GM18502 (cell line): Measurements from ENCODE around the gene NTN5.
"Not testable (repeated sequence)": the region's sequence is repeated elsewhere in the genome, so short reads cannot be mapped to it uniquely, and the experiment has no call there.

Experiments
- ATAC-seq: cut with Tn5 transposase; IDR thresholded peaks from one replicate; pipeline ENCODE4 v1.9.1; 2021; ENCODE audit warnings: mild to moderate bottlenecking; ENCODE audit not compliant: unreplicated experiment, poor library complexity

Gene NTN5, protein sequence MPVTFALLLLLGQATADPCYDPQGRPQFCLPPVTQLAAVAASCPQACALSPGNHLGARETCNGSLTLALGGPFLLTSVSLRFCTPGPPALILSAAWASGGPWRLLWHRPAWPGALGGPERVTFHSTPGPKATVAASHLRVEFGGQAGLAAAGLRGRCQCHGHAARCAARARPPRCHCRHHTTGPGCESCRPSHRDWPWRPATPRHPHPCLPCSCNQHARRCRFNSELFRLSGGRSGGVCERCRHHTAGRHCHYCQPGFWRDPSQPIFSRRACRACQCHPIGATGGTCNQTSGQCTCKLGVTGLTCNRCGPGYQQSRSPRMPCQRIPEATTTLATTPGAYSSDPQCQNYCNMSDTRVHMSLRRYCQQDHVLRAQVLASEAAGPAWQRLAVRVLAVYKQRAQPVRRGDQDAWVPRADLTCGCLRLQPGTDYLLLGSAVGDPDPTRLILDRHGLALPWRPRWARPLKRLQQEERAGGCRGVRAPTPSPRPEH

DNA sequence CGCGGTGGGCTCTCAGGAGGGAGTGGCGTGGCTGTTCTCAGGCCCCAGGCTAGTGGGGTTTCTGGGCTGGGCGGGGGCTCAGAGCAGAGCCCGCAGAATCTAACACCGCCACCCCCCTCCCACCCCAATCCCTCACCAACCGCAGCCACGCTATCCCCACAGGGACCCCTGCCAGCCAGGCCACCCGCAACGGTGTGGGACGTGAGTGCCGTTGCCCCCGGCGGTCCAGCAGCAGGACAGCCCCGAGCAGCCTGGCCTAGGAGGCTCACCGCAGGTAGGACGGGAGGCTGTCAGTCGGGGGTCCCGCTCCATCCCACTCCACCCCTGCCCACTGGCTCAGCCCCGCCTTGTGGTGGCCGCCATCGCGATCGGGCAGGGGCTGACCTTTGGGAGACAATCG lies at the start of gene NTN5:
Gene NTN5, minus strand, starts transcription at position 24 of the 400 bp plus-strand sequence. CDS start 2,031 bp downstream, outside the sequence.
- no peak for ATAC-seq

DNA sequence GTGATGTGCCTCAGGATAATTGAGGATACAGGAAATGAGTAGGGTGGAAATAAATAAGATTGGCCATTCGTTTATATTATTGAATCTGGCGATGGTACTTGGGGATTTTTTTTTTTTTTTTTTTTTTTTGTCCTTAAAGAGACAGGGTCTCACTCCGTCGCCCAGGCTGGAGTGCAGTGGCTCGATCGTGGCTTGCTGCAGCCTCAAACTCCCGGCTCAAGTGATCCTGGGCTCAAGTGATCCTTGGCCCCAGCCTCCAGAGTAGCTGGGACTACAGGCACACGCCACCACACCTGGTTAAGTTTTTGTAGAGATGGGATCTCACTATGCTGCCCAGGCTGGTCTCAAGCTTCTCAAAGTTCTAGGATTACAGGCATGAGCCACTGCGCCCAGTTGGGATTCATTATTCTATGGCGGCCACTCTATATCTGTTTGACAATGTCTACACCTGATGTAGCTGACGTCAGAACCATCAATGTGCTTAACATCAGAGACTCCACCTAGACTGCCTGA lies 49.4 kb upstream of the NTN5 start:
- ATAC-seq = no peak

DNA sequence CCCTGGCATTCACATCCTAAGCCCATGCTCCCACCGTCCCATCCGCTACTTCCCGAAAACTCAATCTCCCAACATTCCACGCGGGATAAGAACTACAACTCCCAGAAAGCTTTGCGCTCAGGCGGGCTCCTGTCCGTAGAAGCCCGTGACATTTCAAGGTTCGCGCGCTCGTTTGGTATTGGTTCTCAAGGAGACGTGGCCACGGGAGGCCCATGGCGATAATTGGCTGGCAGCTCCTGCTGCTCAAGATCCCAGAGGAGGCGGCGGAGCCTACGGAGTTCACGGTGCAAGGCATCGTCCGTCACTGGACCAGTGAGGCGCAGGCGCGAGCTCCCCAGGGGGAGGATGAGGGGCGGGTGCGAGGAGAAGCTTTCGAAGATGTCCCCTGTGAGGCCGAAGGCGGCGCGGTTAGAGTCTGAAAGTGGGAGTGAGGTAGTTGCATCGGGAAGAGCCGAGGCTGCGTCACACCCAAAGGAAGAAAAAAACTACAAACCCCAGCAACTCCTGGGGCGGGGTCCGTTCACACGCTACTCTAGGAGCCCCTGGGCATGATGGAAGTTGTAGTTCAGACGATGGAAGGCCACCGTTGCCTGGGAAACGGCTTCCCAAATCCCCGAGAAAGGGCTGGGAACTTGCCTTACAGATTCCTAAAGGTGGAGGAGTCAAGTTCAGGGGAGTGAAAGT lies 47.9 kb upstream of the NTN5 start:
- ATAC-seq = peak; percentile 72

DNA sequence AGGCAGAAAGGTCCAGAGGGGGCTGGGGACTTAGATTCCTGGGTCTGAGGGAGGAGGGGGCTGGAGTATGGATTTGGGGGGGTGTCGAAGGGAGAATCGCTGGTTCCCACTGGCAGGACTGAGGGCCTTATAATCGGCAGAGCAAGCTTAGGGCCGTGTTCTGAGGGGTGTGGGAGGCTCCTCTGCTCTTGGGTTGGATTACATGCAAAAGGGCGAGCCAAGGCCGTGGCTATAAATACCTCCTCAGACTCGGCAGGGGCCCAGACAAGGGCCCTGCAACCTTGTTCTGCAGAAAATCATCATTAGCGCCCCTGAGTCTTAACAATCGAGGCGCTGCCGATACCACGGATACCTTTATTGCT lies 47.4 kb upstream of the NTN5 start:
- no peak for ATAC-seq

DNA sequence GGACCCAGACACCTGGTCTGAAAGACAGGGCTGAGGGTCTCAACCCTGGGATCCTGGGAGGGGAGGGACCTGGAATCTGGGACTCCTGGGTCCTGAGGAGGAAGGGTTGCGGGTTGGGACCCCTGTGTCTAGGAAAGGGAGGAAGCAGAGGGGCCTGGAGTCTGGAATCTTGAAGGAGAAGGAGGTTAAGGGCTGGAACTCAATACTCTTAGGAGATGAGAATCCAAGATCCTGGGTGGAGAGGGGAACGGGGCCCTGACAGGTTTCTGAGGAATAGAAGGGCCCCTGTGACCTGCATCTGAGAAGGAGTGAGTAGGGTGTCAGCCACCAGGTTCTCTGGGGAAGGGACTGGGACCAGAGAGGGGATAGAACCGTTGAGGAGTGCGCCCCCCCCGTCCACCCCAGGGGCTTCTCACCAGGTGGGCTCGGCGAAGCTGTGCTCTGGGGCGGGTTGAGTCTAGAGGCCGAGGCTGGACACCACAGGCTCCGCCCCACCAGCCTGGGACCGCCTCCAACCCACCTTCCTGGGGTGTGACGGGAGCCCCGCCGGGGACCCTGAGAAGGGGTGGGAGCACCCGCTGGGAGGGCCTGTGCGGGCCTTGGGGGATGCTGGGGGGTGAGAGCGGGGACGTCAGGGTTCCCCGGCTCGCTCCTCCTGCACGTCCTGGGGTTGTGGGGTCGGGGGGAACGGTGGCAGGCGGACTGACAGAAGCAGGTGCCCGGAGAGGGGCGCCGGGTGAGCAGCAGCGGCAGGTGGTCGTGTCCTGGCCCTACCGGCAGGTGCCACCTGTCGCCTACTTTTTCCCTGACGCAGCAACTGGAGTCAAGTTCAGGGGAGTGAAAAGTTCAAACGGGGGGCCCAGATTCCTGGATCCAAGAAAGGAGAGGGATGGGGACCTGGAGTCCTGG lies 46.7 kb upstream of the NTN5 start, which contains the start of gene MAMSTR:
Gene MAMSTR, minus strand, starts transcription at position 463 of the 909 bp plus-strand sequence. CDS start 694 bp downstream, outside the sequence.
- ATAC-seq = no peak

DNA sequence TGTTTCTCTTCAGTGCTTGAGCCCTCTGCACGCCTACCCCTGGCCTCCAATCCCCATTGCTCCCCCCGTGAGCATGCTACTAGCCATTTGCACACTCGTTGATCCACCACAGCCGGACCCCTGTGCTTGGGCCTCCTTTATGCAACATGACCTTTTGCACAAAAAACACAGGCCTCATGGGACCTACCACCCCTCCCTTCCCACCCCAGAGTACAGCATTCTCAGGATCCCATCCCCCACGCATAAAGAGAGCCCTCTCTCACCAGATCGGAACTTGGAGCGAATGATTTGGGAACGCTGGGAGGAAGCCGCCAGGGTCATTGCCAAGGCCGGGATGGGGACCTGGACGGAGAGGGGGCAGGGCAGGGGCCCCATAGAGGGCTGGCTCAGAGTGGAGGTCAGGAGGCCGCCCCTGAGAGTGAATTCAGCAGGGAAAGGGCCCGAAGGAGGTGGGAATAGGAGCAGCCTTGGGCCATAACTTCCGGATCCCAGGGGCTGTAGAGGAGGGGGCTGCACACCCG lies 46.0 kb upstream of the NTN5 start:
- no peak for ATAC-seq

DNA sequence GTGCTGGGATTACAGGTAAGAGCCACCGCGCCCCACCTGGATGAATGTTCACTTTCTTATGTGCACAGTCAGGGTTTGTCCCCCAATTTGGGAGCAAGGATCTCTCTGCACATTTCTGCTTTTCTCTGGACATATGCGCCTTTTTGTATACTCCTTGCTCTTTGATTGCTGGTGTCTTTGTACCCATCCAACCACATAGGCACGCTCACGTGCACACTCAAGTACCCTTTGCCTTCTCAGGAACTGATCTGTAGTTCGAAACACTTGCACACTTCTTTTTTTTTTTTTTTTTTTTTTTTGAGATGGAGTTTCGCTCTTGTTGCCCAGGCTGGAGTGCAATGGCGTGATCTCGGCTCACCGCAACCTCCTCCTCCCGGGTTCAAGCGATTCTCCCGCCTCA lies 45.3 kb upstream of the NTN5 start:
- ATAC-seq = not testable (repeated sequence)

DNA sequence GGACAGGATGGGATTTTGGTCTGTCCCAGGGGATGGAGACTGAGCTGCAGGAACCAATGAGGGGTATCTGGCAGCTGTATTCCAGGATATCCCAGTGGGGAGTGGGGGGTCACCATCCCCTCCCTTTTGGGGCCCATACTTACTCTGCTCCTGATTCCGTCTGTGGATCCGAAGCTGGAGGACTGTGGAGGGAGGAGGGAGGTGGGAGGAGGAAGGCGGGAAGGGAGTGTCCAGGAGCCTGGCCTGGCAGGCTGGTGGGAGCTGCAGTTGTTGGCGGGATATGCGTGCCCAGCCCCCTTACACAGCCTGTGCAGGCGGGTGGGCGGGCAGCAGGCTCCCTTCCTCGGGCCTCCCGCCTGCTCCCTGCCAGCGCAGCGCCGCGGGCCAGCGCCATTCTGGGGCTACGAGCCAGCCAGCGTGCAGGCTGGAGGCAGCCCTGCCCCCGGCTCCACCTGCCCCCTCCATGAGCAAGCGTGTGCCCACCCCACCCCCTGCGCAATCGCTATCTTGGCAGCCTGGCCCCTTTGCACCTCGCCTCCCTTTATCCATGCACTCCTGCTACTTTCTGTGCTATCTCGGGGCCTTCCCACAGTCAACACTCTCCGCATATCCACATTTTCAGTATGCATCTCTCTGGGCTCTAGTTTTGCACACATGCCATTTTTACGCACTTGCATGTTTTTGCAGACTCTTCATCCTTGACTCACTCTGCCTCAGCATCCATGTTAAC lies 43.9 kb upstream of the NTN5 start:
- ATAC-seq = no peak

DNA sequence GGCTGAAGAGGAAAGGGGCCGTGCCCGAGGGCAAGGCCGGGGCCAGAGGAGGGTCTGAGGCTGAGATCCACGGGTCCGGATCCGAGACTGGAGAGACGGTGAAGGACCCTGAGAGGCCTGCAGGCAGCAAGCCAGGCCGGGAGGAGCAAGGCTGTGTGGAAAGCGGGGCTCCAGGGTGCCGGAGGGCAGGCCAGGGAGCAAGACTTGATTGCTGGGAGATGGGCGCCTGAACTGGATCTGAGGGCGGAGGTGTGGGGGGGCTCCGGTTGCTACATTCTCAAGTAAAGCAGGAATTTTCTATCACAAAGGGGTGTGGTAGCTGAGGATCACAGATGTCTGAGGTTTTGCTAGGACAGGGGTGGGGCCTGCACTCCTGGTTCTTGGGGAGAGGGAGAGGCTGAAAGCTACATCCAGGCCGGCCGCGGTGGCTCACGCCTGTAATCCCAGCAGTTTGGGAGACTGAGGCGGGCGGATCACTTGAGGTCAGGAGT lies 42.9 kb upstream of the NTN5 start:
- no peak for ATAC-seq

DNA sequence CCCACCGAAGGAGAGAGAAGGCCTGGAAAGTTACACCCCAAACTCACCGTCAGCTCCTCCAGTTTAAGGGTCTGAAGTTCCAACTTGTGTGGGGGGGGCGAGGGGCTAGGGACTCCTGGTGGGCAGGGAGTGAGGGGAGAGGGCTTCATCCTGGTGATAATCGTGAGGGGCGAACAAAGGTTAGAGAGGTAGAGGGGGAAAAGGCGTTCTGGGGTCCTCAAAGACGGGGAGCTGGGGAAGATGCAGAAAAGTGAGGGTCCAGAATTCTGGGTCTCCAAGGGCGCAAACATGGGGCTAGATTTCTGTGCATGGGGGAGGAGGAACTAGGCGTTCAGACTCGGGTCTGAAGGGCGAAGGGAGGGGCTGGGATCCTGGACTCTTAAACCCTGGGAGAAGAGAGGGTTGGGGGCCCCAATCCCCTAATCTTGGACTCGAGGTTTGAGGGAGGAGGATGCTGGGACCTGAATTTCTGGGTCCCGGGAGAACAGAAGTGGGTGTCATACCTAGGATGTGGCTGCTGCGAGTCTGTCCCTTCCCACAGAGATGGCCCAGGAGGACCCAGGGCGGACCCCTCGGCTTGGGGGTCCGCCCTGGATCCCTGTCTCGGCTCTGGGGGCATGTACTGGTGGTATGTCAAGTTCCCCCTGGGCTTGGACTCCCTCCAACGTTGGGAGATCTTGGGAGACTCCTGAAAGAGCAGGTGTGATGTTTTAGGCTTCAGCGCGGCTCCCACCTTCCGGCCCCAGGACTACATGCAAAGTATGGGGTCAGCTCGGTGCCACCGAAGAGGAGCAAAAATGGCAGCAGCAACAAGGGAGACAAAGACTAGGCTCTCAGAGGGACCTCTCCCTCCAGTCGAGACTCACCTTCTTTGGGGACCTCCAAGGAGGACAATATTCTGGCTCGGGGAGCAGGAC lies 42.2 kb upstream of the NTN5 start:
- no peak for ATAC-seq

DNA sequence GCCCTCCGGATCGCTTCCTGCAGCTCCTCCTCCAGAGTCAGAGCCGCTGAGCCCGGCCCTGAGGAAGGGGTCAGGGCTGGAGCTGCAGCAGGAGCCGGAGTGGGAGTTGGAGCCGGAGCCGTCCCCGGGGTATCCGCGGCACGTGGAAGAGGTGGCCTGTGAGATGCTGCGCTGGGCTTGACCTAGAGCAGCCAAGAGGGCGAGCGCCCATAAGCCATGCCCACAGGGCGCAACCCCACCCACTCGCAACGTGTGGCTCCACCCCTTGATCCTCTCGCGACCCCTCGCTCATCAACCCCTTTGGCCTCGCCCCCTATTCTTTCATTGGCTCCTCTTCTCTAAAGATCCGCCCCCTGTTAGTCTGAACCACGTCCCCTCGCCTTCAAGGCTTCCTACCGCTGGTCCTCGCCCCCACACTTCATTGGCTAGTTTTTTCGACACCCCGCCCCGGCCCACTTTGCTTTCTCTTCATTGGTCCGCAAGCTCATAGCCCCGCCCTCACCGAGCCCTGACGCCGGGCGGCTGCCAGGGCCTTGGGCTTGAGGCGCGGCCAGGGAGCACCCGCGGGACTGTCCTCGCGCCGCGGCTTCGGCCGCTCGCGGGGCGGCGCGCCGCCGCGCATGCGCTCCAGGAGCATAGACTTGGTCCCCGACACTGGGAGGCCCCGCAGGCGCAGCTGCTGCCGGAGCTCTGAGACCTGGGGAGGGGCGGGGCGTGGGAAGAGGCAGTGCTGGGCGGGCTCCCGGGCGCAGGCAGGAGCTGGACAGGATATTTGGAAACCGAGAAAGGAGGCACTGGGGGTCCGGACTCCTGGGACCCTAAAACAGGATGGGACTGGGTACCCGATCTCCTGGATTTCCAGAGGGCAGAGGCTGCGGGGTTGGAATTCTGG lies 41.3 kb upstream of the NTN5 start:
- peak; percentile 88 for ATAC-seq

DNA sequence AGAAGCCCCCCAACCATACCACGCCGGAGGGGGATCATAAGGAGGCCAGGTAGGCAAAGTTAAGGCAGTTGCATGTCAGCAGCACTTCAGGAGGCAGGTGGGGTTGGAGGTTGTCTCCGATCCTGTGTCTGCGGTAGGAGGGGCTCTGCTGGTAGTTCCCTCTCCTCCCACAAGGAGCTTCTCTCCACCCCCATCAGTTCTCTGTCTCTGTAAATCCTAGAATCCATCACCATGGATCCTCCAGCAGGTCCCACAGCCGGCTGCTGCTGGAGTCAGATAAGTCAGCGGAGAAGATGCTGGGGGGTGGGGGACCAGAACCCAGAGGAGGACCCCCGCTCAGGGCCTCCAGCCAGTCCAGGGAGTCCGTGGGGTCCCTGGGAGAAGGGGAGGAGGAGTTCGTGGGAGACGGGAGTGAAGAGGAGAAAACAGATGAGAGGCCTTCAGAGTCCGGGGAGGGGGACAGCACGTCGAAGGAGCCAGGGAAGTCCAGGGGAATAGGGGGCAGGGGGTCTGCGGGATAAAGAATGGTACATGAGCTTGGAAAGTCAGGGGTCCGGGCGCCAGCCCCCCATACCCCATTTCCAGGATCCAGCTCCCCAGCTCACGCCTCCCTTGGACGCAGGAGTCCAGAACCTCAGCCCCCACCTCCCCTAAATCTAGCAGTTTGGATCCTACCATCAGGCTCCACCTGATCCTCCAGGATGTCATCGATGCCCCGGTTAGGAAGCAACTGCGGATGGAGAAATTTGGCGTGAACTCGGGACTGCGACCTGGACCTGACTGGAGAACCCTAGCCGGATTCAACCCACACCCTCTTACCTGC lies 40.4 kb upstream of the NTN5 start:
- ATAC-seq = no peak

DNA sequence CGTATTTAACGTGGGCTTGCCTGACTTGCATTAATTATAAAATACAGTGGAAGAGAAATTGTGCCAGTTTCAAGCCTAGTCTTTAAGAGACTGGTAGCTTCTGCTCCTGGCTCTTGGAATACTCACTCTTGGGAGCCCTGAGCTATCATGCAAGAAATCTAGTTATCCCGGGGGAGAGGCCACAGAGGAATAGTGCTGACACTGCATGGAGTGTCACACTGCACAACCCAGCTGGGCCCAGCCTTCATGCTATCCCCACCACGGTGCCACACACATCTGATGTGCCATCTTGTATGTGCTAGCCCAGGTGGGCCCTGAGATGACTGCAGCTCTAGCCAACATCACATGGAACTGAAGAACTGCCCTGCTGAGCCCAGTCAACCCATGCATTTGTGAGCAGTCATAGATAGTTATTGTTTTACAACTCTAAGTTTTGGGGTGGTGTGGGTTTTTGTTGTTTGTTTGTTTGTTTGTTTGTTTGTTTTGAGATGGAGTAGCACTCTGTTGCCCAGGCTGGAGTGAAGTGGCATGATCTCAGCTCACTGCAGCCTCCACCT lies 38.4 kb upstream of the NTN5 start:
- ATAC-seq = no peak

DNA sequence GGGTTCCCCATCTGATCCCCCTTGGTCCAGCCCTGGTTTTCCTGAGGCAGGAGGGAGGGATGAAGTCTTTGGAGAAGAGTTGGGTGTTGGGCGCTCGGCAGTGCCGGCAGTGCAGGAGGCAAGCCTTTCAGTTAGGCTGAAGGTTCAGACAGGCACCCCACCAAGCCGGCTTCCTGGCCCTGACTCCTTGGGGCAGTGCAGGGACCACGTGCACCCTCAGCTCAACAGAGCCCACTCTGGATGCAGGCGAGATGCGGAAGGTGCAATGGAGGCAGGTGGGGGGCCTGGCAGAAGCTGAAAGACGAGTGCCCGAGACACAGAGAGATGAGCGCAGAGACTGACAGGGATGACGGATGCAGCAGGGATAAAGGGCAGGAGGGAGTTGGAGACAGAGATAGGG lies 35.7 kb upstream of the NTN5 start:
- ATAC-seq = no peak

DNA sequence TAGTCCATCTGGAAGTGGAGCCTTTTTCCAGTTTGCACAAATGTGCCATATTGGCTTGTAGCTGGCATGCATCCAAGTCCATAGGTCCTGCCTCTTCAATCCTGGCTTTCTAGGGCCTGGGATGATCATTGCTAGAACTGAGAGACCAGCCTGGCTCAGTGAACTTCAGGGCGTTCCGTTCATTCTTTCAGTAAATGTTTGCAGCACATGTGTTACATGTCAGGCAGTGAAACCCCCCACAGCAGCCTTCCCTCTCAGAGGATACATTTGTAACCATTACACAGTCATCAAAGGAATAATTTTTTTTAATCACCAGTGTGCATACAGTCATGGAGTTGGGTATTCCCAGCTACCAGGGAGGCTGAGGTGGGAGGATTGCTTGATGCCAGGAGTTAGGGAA lies 32.6 kb upstream of the NTN5 start:
- ATAC-seq = no peak

DNA sequence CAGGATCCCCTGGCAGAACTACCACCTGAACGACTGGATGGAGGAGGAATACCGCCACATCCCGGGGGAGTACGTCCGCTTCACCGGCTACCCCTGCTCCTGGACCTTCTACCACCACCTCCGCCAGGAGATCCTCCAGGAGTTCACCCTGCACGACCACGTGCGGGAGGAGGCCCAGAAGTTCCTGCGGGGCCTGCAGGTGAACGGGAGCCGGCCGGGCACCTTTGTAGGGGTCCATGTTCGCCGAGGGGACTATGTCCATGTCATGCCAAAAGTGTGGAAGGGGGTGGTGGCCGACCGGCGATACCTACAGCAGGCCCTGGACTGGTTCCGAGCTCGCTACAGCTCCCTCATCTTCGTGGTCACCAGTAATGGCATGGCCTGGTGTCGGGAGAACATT lies 30.5 kb upstream of the NTN5 start:
- no peak for ATAC-seq
